ENCODE measurements around the gene PRPF19. TPM values are rescaled to one million over a fixed set of nuclear protein-coding genes. Genes with fewer than 3 reads are reported as not detected.

PRPF19 gene
- total and polyA plus RNA-seq, 2 of the 4 experiments (the other 2 are of a cell fraction), result 29.8 to 50.4 TPM

GRCh38 chr11:60936467-60937143 lies 30.2 kb upstream of the PRPF19 start:
- BruUV-seq (replicated peaks), result TSS peak; percentile 76

More at GRCh38 chr11:60936467-60937143, 30.2 kb upstream of the PRPF19 start:
- H4K91ac ChIP-seq (ENCODE audit: insufficient read depth, low read depth, low read length), result no peak overlapping the region
- TF ChIP-seq BHLHE40 (IDR thresholded peaks at IDR 0.05; ENCODE audit: low read depth, low read length), result no peak
- CTCF ChIA-PET, result no interaction called here
- H2AK9ac ChIP-seq (replicated peaks; ENCODE audit: low read depth, low read length, poor library complexity), result peak overlapping the region; percentile 62
- H3K14ac ChIP-seq (replicated peaks; ENCODE audit: low read depth, low read length), result no peak overlapping the region
- no peaks in the 10 kb centered on the region for H3K9me3 ChIP-seq (ENCODE audit: control insufficient read depth, insufficient read depth, low read length)
- H3K79me1 ChIP-seq (ENCODE audit: low read depth in 1 of 2, low read length in 2 of 2), result no peaks in the 10 kb centered on the region
- H2BK20ac ChIP-seq (ENCODE audit: low read depth, low read length), result no peak overlapping the region
- H3K4me2 ChIP-seq (ENCODE audit: low read depth, low read length), result no peak overlapping the region
- H3K23ac ChIP-seq (ENCODE audit: low read depth, low read length), result no peak overlapping the region
- H3K27ac ChIP-seq (ENCODE audit: insufficient read depth, low read length), result no peak overlapping the region
- dilution Hi-C loops (cut with HindIII; ENCODE audit: low sequenced_read_pairs, unreplicated experiment), result no loop called here
- no peak overlapping the region for H3K4ac ChIP-seq (ENCODE audit: low read depth, low read length)
- H3K18ac ChIP-seq (ENCODE audit: low read depth, low read length), result no peak overlapping the region
- intact Hi-C loops (cut with micrococcal nuclease), result no loop called here
- in situ Hi-C loops (cut with MboI; ENCODE audit: low sequenced_read_pairs), result no loop called here
- no peaks in the 10 kb centered on the region for H3K9me1 ChIP-seq (ENCODE audit: insufficient read depth, low read length)
- no peak overlapping the region for H2BK15ac ChIP-seq (ENCODE audit: low read depth, low read length)
- no peak overlapping the region for H4K8ac ChIP-seq (ENCODE audit: low read depth in 2 of 2, low read length in 2 of 2)
- no peak for ATAC-seq (ENCODE audit: low read depth)
- POLR2A ChIA-PET (ENCODE audit: unreplicated experiment), result no interaction called here
- peaks cover 39% of the 10 kb centered on the region for H3K36me3 ChIP-seq (ENCODE audit: control insufficient read depth, insufficient read depth, low read length)
- H2AK5ac ChIP-seq (ENCODE audit: low read depth, low read length), result no peak overlapping the region
- no peaks in the 10 kb centered on the region for H3K27me3 ChIP-seq (ENCODE audit: control insufficient read depth, insufficient read depth, low read length)
- no peak overlapping the region for H2BK120ac ChIP-seq (ENCODE audit: low read depth, low read length)
- H2BK5ac ChIP-seq (ENCODE audit: low read depth, low read length, poor library complexity, severe bottlenecking), result no peak overlapping the region
- no peak for DNase-seq
- WGBS, 2 experiments (ENCODE audit: extremely low coverage in 2 of 2, insufficient read length in 1 of 2), result 93% methylated on average over 3 of the region's 18 CpGs; no CpG with 5 or more reads in 1 of the 2 experiments
- H3K9ac ChIP-seq (ENCODE audit: low read depth, low read length), result no peak overlapping the region
- H3K56ac ChIP-seq (ENCODE audit: extremely low read depth, insufficient read depth, low read length), result no peak overlapping the region
- H2AFZ ChIP-seq (replicated peaks; ENCODE audit: low read length, poor library complexity), result no peak overlapping the region
- H3K4me1 ChIP-seq (ENCODE audit: control insufficient read depth, insufficient read depth, low read length), result no peaks in the 10 kb centered on the region; the same call in 1 of the 2 replicates
- no peak overlapping the region for H3K4me3 ChIP-seq (ENCODE audit: insufficient read depth, low read depth, low read length)
- no peak overlapping the region for H4K5ac ChIP-seq (ENCODE audit: low read depth, low read length)
- no peaks in the 10 kb centered on the region for H4K20me1 ChIP-seq (ENCODE audit: insufficient read depth, low read length)
